Measurements from ENCODE around the gene RGS7. TPM values are rescaled to one million over a fixed set of nuclear protein-coding genes. Genes with fewer than 3 reads are reported as not detected.
"Not testable (repeated sequence)": the region's sequence is repeated elsewhere in the genome, so short reads cannot be mapped to it uniquely, and the experiment has no call there.

The RGS7 gene
- total RNA-seq, 1 donor from 2014 or later = not detected

DNA sequence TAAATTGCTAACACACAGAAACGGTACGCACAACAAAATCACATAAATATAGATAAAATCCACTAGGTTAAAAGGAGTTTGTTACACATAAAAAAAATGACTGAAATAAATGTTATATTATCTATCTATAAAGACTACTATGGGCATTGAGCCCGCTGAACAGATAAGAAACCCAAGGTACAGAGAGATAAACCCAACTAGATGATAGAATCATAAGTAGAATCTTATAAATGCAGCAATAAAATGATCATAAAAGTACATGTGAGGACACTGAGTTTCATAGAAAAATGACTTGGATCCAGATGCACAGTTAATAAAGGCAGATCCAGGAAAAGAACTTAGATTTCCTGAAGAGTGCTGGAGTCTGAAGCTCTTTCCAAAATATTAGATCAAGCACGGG, 128.7 kb downstream of the RGS7 start:
- Histone ChIP-seq H3K9me3 (no peaks in the 10 kb centered on the region), H3K4me1 (no peaks in the 10 kb centered on the region), H3K36me3 (no peaks in the 10 kb centered on the region), H3K27ac (no peak overlapping the region), H3K27me3 (no peaks in the 10 kb centered on the region), H3K4me3 (no peak overlapping the region)
- TF ChIP-seq, protein P1, sequence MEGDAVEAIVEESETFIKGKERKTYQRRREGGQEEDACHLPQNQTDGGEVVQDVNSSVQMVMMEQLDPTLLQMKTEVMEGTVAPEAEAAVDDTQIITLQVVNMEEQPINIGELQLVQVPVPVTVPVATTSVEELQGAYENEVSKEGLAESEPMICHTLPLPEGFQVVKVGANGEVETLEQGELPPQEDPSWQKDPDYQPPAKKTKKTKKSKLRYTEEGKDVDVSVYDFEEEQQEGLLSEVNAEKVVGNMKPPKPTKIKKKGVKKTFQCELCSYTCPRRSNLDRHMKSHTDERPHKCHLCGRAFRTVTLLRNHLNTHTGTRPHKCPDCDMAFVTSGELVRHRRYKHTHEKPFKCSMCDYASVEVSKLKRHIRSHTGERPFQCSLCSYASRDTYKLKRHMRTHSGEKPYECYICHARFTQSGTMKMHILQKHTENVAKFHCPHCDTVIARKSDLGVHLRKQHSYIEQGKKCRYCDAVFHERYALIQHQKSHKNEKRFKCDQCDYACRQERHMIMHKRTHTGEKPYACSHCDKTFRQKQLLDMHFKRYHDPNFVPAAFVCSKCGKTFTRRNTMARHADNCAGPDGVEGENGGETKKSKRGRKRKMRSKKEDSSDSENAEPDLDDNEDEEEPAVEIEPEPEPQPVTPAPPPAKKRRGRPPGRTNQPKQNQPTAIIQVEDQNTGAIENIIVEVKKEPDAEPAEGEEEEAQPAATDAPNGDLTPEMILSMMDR (IDR thresholded peaks at IDR 0.05) = no peak
- ATAC-seq (no peak), DNase-seq (no peak)
- intact Hi-C loops (cut with DNase I) = no loop called here

DNA sequence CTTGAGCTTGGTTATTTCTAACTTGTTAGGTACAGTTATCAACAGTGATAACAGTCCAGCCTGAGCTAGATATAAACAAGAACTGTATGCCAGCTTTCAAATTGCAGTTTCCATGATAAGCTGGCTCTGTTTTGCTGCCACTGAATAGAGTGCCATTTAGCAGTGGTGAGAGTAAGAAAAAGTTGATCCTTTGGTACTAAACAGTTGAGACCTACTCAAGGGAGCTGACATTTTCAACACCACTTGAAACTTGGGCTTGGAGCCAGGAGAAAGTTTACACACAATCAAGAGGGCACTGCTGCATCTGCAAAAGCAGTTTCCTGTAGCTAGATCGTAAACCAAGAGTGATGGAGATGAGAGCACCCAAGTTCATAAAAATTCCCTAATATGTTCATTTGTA, 131.3 kb downstream of the RGS7 start:
- TF ChIP-seq, protein P1 (IDR thresholded peaks at IDR 0.05) = no peak
- Histone ChIP-seq H3K4me1 (no peaks in the 10 kb centered on the region), H3K4me3 (no peak overlapping the region), H3K9me3 (no peaks in the 10 kb centered on the region), H3K27me3 (no peaks in the 10 kb centered on the region), H3K36me3 (no peaks in the 10 kb centered on the region), H3K27ac (no peak overlapping the region)
- DNase-seq = no peak
- intact Hi-C loops (cut with DNase I) = no loop called here
- peak; percentile 54 for ATAC-seq

DNA sequence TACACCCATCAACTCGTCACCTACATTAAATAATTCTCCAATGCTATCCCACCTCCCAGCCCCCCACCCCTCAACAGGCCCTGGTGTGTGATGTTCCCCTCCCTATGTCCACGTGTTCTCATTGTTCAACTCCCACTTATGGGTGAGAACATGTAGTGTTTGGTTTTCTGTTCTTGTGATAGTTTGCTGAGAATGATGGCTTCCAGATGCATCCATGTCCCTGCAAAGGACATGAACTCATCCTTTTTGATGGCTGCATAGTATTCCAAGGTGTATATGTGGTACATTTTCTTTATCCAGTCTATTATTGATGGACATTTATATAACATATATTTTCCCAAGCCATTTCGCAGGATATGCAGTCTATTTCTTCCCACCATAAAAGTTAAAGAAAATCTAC, 132.8 kb downstream of the RGS7 start:
- H3K4me3 ChIP-seq; ATAC-seq; H3K9me3 ChIP-seq; H3K27ac ChIP-seq; intact Hi-C loops (cut with DNase I); H3K36me3 ChIP-seq; H3K4me1 ChIP-seq; H3K27me3 ChIP-seq; DNase-seq: not testable (repeated sequence)

DNA sequence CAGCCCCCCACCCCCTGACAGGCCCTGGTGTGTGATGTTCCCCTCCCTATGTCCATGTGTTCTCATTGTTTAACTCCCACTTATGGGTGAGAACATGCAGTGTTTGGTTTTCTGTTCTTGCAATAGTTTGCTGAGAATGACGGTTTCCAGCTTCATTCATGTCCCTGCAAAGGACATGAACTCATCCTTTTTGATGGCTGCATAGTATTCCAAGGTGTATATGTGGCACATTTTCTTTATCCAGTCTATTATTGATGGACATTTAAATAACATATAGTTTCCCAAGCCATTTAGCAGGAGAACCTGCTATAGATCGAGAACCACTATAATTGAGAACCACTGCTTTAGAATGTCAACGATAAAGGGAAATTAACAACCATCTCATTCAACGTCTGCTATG, 134.2 kb downstream of the RGS7 start:
- DNase-seq; H3K9me3 ChIP-seq; H3K27ac ChIP-seq; intact Hi-C loops (cut with DNase I); H3K4me3 ChIP-seq; H3K27me3 ChIP-seq; H3K36me3 ChIP-seq; ATAC-seq; H3K4me1 ChIP-seq: not testable (repeated sequence)

DNA sequence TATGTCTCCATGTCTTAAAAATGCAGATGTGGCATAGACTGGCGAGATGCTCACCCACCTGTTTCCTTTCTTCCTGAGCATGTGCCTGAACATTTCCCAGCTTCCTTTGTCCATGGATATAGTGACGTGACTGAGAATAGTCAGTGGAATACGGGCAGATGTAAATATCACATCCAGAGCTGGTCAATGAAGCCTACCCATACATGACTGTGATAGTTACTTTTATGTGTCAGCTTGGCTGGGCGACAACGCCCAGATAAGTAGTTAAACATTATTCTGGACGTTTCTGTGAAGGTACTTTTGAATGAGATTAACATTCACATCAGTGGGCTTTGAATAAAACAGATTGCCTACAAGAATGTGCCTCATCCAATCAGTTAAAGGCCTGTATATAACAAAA, 135.7 kb downstream of the RGS7 start:
- Histone ChIP-seq H3K36me3 (no peaks in the 10 kb centered on the region), H3K4me3 (no peak overlapping the region), H3K9me3 (peaks cover 5% of the 10 kb centered on the region), H3K27me3 (no peaks in the 10 kb centered on the region), H3K27ac (no peak overlapping the region), H3K4me1 (no peaks in the 10 kb centered on the region)
- intact Hi-C loops (cut with DNase I) = no loop called here
- no peak for DNase-seq
- no peak for ATAC-seq
- TF ChIP-seq, protein P1 (IDR thresholded peaks at IDR 0.05) = no peak

DNA sequence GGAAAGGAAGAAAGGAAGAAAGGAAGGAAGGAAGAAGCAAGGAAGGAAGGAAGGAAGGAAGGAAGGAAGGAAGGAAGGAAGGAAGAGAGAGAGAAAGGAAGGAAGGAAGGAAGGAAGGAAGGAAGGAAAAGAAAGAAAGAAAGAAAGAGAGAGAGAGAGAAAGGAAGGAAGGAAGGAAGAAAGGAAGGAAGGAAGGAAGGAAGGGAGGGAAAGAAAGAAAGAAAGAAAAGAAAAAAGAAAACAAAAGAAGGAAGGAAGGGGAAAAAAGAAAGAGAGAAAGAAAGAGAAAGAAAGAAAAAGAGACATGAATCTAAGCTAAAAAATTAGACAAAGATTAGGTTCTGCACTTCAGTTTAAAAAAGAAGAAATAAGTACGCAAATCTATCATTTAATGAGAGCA, 136.1 kb downstream of the RGS7 start:
- H3K9me3 ChIP-seq; DNase-seq; intact Hi-C loops (cut with DNase I); H3K27me3 ChIP-seq; H3K4me3 ChIP-seq; H3K27ac ChIP-seq; ATAC-seq; H3K36me3 ChIP-seq; H3K4me1 ChIP-seq: not testable (repeated sequence)

DNA sequence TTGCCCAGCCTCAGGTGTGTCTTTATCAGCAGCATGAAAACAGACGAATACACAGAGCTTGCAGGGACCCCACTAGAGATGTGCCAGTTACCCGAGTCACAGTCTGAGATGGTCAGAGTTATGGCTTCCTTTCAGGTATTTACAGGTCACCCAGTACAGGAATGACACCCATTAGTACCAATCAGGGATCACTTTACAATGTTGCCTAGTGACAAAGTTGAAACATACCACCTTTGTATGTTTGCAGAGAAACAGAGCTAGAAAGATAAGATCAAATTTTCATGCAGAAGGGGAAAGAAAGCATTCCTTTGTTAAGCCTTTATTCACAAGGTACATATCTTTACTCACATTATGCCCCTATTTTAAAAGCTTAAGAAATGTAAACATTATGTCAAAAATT, 137.6 kb downstream of the RGS7 start:
- H3K36me3 ChIP-seq = no peaks in the 10 kb centered on the region
- DNase-seq (no peak), ATAC-seq (no peak)
- H3K4me1 ChIP-seq = no peaks in the 10 kb centered on the region
- H3K4me3 ChIP-seq = no peak overlapping the region
- no peaks in the 10 kb centered on the region for H3K27me3 ChIP-seq
- peaks cover 5% of the 10 kb centered on the region for H3K9me3 ChIP-seq
- TF ChIP-seq, protein P1 (IDR thresholded peaks at IDR 0.05) = no peak
- intact Hi-C loops (cut with DNase I) = no loop called here
- no peak overlapping the region for H3K27ac ChIP-seq

Data from upper lobe of right lung (tissue), 1 donor.